Endometrial microvascular endothelial cells (primary cell): Measurements from ENCODE around the gene MTPN. TPM values are rescaled to one million over a fixed set of nuclear protein-coding genes. Genes with fewer than 3 reads are reported as not detected.

ENCODE experiments used
- in situ Hi-C: cut with HindIII; loops from 2 replicates; pipeline ENCODE4 v1.10.0; 2017; ENCODE audit warnings: low sequenced_read_pairs, low pct_unique_long_range_greater_than_20kb; ENCODE audit errors: inconsistent ontology term
- total RNA-seq: library from RNA; depleted of rRNA; stranded (reverse); fragments of >200 nt; gene quantifications from one replicate; pipeline ENCODE4 v1.2.3, GENCODE V29; 2015; ENCODE audit errors: inconsistent ontology term

Gene MTPN
- total RNA-seq, 1 donor from 2014 or later, result 191 TPM

DNA sequence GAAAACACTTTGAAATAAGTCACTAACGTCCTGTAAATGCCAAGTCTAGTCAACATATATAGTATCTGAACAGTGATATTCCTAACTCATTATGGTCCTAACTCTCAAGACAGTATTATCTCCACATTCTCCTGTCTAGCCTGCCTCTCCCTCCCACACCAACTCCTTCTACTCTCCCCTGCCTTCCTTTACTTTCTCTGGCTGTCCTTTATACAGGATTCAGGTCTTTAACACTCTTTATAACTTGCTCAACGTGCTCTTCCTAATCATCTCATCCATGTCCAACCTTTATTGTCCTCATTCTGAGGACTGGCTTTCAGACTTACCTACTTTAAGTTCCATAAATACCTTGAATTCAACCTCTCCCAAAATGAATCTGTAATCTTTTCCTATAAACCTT is 42.5 kb downstream of the MTPN start:
- in situ Hi-C loops, result no loop called here

DNA sequence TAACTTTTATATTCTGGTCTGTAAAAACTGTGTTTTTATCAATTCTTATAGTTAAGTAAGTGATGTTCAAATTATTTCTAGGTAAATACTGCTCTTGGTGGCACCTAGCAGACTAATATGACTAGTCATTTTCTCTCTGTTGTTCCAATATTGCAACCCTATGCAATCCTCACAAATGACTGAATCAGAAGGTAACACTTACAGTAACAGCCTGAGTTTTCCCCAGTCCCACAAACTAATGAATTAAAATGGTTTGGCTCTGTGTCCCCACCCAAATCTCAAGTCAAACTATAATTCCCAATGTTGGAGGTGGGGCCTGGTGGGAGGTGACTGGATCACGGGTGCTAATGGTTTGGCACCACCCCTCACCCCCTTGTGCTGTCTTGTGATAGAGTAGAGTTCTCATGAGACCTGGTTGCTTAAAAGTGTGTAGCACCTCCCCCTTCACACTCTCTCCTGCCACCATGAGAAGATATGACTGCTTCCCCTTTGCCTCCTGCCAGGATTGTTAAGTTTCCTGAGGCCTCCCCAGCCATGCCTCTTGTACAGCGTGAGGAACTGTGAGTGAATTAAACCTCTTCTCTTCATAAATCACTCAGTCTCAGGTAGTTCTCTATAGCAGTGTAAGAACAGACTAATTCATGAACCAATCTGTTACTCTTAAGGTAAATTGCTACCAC is 43.5 kb downstream of the MTPN start:
- in situ Hi-C loops, result no loop called here

DNA sequence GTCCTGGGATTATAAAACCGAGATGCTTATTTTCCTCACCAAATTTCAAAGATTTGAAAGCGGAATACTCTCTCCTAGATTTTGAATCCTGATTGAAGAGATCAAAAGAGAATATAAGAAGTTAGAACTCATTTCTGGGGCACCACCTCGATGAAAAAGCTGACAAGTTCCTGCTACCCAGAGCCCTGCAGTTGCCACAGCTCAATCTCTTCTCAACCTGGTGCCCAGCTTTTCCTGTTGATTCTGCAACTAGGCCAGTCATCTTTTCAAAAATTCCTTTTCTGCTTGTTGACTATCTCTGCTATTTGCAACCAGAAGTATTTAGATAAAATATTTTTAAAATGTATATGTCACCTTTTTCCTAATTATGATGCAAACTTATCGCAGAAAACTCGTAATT is 45.0 kb downstream of the MTPN start:
- in situ Hi-C loops, result no loop called here

DNA sequence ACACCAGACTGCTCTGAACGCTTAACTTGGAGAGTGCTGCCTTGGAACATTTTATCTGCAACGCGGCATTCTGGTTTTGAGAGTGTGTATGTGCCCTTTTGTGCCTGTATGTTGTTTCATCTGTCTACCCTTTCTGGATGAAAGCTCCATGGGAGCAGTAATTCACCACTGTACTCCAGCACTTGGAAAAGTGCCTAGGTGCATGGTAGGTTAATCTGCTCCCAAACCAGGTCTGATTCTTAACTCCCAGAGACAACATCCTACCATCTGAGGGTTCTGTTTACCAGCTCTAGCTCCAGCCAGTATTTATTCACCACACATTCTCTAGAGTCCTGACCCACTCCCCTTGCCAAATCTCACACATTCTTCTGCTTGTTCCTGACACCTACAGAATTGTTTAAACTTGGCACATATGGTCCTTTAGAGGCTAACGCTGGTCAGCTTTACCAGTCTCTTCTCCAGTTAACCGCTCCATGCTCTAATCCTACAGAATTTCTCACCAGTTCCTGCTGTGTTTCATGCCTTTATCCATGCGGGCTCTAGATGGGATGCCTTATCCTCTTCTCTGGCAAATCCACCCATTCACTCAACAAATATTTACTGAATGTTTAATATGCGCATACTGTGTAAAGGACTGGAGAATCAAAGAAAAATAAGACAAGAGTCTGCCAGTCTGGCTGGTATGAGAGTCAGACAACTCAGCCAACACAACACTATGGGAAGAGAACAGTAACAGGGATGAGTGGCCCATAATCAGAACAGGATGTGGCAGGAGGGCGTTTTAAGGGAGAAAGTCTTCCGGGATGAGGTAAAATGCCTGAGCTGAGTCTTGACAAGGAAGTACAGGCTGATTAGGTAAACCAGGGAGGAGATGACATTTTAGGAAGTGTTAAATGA is 46.3 kb downstream of the MTPN start:
- in situ Hi-C loops, result no loop called here

DNA sequence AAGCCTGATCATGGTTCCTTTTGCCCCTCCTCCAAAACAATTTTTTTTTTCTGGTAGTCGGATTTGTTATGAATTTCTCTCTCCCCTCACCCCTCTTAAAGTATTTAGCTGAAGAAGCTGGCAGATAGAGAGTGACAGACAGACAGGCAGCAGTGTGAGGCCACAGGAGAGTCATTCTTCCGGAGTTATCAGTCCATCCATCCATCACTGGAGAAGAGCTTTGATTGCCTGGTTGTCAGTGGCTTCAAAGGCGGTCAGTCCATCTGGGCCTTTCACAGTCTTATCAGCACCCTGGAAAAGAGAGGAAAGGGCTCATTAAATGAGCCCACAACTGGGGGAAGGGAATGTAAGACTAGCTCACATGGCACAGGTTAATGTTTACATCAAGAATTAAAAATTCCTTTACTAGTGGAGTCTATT is 47.4 kb downstream of the MTPN start:
- in situ Hi-C loops, result loop anchor here (10.0 kb wide), 1 partner anchor 235 kb away; no protein-coding TSS in a partner anchor

DNA sequence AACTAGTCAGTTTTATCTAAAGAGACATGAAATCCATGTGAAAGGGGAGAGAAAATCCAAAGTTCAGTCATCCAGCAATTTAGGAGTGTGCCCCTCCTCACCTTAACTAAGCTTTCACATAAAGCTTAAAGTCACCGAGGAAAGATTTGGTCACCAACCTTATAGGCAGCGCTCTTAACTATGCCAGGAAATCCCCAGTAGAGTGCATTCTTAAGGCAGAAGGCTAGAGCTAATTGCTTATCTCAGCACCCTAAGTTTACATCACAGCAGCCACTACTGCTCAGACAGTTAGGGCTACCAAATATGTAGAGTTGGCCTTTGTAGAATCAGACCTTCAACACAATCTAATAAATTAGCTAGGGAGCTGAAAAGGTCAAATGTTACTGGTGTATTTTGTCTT is 47.9 kb downstream of the MTPN start:
- in situ Hi-C loops, result loop anchor here (10.0 kb wide), 1 partner anchor 234 kb away; no protein-coding TSS in a partner anchor

DNA sequence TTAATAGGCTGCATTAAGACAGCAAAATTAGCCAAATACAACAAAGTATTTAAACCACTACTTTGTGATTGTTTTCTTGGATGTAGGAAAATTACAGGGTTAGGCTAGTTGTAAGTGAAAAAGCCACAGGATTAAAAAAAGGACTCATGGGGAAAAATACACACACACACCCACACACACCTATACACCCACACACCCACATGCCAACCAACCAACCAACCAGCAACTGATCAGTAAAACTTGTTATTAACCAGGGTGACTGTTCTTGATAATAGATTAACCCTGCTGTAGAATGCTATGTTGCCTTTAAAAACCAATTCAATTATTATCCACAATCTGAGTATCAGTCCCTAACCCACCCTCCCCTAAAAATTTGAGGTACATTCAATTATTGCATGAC is 49.0 kb downstream of the MTPN start:
- in situ Hi-C loops, result loop anchor here (10.0 kb wide), 1 partner anchor 233 kb away; no protein-coding TSS in a partner anchor

DNA sequence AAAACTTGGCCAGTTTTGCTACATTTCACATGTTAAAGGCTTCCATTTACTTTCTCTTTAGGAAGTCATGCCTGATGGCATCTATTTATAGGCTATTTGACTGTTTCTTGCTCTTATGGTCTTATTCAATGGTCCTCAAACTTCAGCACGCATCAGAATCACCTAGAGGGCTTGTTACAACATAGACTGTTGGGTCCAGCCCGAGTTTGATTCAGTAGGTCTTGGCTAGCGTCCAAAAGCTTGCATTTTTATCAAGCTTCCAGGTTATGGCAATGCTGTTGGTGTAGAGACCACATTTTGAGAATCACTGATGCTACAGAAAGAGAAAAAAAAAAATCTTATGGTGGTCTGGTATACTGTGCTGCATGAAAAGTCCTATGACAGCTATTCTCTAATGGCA is 51.9 kb downstream of the MTPN start:
- in situ Hi-C loops, result loop anchor here (10.0 kb wide), 1 partner anchor 230 kb away; no protein-coding TSS in a partner anchor

DNA sequence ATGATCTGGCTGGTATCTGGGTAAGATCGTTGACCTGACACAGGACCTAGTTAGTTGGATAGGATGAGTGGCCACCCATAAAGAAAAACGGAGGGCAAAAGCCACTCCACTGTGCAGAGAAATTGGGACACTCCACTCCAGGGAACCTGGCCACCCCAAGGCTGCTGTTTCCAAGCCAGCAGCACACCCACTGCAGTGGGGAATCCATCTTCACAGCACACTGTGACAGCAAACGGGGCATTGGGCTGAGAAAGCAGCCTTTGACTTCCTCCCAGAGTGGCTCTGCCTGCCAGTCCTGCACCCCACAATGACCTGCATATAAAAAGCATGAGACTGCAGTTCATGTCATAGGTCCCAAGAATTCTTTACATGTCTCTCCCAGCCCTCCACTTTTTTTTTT is 52.9 kb downstream of the MTPN start:
- in situ Hi-C loops, result loop anchor here (10.0 kb wide), 1 partner anchor 230 kb away; no protein-coding TSS in a partner anchor

DNA sequence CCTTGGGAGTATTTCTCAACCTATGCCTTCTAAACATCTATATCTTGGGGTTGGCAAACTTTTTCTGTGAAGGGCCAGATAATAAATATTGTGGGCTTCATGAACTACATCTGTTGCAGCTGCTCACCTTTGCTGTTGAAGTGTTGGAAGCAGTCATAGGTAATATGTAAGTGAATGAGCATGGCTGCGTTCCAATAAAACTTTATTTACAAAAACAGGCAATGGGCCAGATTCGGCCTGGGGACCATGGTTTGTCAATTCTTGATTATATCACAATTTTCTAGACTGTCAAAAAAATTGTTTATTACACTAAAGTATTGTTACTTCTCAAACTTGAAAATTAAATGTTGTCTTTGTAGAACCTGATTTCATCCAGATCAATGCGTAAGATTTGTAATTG is 54.9 kb downstream of the MTPN start:
- in situ Hi-C loops, result loop anchor here (10.0 kb wide), 1 partner anchor 227 kb away; no protein-coding TSS in a partner anchor

DNA sequence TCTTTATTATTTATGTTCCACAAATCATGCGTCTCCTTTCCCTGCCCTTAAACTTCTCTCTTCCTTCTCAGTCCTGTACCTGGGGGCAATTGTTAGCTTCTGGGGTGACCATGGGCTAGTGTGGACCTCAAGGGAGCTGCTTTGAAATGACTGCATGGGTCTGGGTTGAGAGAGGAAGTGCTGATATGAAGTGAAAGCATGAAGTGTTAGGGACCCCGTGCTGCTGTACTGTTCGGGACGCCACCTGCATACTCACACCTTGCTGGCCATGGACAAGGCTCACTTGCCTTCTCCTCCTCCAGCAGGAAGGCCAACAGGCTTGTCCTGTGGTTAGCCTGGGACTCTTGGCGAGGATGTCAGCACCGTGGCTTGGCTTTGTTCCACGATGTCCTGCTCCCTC is 56.7 kb downstream of the MTPN start:
- in situ Hi-C loops, result loop anchor here (10.0 kb wide), 1 partner anchor 226 kb away; no protein-coding TSS in a partner anchor

DNA sequence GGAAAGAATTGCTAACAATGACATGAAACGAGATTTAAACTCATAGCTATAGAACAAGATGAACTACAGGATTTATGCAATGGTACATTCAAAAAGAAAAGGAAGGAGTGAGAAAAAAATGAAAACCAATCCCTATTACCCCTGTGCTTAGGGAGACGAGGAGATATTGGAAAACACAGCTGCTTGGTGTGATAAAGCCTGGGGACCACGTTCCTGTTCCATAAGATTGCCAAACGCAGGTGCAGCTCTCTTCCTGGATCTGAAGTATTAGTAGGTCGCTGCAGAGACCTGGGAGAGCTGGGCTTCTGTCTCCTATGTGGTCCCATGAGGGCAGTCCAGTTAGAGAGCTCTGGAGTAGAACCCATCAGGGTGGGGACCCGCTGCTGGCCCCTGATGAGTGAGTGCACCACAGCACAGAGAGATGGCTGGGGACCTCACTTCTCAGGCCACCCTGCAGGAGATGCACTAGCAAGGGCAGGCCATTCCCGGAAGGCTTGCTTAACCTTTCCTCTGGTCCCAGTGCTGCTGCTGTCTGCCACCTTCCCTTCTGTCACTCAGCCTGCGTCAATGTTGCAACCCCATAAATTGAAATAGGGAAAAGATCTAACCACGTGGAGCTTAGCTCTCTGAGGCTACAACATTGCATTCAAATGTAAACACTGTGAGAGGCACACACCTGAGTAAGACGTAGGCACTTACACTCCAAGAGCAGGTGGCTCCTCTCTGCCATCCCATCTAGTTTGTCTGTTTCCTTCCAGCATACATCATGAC is 57.9 kb downstream of the MTPN start:
- in situ Hi-C loops, result no loop called here

DNA sequence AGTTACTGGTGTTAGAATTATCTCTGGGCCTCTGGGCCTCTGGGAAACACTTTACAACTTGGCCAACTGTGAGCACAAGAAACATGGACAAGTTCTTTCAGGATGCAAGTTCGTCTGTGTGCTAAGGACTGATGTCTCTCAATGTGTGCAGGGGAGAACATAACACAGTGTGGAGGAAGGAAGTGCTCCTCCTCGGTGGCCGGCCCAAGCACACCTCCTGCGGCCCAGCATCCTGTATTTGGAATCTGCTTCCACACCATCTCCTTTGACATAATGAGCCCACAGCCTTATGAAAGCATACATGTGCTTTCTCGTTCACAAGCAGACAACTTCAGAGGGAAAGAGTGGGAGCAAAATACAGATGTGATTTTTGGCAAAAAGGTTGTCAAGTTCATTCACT is 59.0 kb downstream of the MTPN start:
- in situ Hi-C loops, result no loop called here

DNA sequence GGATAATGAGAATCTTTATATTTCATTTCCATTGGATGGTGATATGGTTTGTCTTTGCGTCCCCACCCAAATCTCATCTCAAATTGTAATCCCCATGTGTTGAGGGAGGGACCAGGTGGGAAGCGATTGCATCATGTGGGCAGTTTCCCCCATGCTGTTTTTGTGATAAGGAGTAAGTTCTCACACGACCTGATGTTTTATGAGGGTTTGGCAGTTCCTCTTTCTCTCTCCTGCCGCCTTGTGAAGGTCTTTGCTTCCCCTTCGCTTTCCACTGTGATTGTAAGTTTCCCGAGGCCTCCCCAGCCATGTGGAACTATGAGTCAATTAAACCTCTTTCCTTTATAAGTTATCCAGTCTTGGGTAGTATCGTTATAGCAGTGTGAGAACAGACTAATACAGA is 59.4 kb downstream of the MTPN start:
- in situ Hi-C loops, result no loop called here

DNA sequence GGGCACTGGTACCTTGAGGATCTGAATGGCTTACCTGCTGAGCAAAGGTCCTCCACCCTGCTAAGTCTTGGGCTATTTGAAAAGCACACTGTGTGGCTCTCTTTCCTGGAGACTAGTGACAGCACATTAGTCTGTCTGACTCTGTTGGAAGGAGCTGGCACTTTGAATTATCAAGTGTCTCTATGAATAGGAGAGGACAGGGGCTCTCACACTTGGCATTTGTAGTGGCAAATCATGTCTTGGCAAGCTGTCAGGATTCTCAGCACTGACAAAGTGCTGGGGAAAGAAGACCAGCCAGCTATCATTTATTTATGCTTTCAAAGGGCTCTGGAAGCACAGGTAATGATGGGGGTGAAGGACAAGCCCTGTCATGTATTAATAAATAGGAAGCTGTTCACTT is 62.8 kb downstream of the MTPN start:
- in situ Hi-C loops, result no loop called here

DNA sequence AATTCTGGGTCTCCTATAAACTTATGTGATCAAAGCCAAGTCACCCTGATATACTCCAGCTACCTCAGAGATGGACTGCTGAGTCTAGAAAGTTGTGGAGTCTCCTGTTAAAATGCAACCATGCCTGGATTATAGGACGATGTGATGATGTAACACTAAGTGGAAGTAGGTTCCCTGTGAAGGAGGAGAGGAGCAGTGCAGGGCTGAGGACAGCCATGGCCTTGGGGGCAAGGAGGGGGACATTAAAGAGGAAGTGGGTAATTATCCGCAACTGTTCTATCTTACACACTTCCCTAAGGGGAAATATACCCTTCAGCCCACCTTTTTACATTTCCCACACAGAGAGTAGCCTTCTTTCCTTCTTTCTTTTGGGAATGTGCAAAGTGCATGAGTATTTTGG is 63.8 kb downstream of the MTPN start:
- in situ Hi-C loops, result no loop called here

DNA sequence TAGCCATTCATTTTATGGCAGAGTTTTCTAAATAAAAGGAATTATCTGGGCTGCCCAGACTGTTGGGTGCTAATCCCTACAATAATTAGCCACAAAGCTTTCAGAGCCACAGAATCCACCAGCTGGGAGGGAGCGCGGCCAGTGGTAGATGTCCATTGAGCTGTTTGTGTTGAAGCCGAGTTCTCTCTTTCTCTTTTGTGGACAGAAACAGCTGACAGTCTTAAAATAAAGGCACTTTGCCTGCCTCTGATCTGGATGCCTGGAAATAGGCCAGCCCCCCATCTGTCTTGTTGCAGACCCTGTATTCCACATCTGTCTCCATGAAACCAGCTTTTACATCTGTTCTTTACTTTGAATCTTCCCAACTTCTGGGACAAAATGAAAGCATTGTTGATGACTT is 66.1 kb downstream of the MTPN start:
- in situ Hi-C loops, result no loop called here

DNA sequence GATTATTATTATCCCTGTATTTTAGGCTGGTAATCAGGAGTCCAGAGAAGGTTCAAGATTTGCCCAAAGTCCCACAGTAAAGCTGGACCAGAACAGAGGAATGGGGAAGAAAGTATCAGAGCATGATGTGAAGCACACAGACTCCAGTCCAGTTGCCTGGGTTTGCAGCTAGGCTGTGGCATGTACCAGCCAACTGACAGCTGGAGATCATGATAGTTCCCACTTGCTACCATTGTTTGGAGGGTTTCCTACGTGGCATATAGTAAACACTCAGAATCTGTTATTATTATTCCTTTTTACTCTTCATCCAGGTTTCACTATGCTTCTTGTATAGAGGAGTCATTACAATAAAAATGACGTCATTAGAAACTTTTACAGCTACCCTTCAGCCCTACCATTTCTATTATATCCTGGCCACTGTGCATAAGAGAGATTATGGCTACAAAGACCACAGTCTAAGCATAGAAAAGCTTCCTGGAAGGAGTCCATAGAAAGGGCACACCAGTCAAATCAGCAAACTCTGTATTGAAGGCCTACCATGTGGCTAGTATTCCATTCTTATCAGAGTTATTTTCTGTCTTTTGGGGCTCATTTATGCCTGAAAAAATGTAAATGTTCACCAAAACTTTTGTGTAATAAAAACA is 66.6 kb downstream of the MTPN start:
- in situ Hi-C loops, result no loop called here

DNA sequence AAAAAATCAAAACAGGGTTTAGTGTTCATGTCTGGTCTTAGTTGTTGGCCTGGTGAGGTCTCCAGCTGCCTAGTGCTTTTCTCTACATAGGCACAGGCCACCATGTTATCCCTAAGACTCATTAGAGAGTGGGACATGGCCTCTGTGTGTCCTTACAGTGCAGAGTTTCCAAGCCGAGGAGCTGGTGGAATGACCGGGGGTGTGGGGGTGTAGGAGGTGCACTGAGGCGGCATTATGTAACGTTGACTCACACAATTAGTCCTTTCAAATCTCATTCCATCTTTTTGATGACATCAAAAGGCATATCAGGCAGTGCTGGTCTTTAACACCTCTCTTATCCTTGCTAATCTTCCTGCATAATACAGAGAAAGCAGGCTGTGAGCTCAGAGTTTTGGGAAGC is 71.3 kb downstream of the MTPN start:
- in situ Hi-C loops, result no loop called here
